GM18498 (cell line): ENCODE results near the gene FOXM1.

Experiments
- ATAC-seq: cut with Tn5 transposase; IDR thresholded peaks from one replicate; pipeline ENCODE4 v1.9.1; 2021; ENCODE audit warnings: mild to moderate bottlenecking, moderate library complexity; ENCODE audit not compliant: unreplicated experiment

Gene FOXM1

GRCh38 chr12:2841056-2841650 lies 35.8 kb downstream of the FOXM1 start:
- no peak for ATAC-seq

GRCh38 chr12:2836574-2836973 lies 40.4 kb downstream of the FOXM1 start:
- ATAC-seq = no peak

GRCh38 chr12:2835691-2836403 lies 41.1 kb downstream of the FOXM1 start:
- ATAC-seq = no peak

- ATAC-seq = no peak
Observed at GRCh38 chr12:2834581-2835491, 42.1 kb downstream of the FOXM1 start, which contains the start of gene NRIP2. Gene NRIP2 (minus strand): TSS chr12:2835035. CDS start chr12:2834983, 52 bp downstream.

- no peak for ATAC-seq
Observed at GRCh38 chr12:2833810-2834209, 43.2 kb downstream of the FOXM1 start.

- ATAC-seq = no peak
Observed at GRCh38 chr12:2833327-2833726, 43.6 kb downstream of the FOXM1 start.

- ATAC-seq = no peak
Observed at GRCh38 chr12:2832550-2833127, 44.3 kb downstream of the FOXM1 start.

GRCh38 chr12:2829275-2829674 lies 47.7 kb downstream of the FOXM1 start:
- no peak for ATAC-seq

GRCh38 chr12:2826721-2827515 lies 50.1 kb downstream of the FOXM1 start:
- ATAC-seq = no peak

GRCh38 chr12:2826036-2826435 lies 50.9 kb downstream of the FOXM1 start:
- ATAC-seq = no peak

- ATAC-seq = no peak
Observed at GRCh38 chr12:2825132-2825531, 51.8 kb downstream of the FOXM1 start.

GRCh38 chr12:2824541-2824940 lies 52.4 kb downstream of the FOXM1 start:
- ATAC-seq = no peak

GRCh38 chr12:2823483-2823882 lies 53.5 kb downstream of the FOXM1 start:
- no peak for ATAC-seq

- no peak for ATAC-seq
Observed at GRCh38 chr12:2820432-2820831, 56.5 kb downstream of the FOXM1 start.

GRCh38 chr12:2819810-2820209 lies 57.2 kb downstream of the FOXM1 start:
- no peak for ATAC-seq

GRCh38 chr12:2813214-2814185 lies 63.5 kb downstream of the FOXM1 start:
- ATAC-seq = peak; percentile 38

GRCh38 chr12:2812290-2813213 lies 64.4 kb downstream of the FOXM1 start, which contains the start of gene ITFG2:
Gene ITFG2 (plus strand): TSS chr12:2812668. CDS start chr12:2812761, 93 bp downstream.
- ATAC-seq = peak; percentile 94

- no peak for ATAC-seq
Observed at GRCh38 chr12:2811801-2812200, 65.2 kb downstream of the FOXM1 start.
